Gastrocnemius medialis (tissue), 4 donors: ENCODE data around the gene PBX1. TPM values are rescaled to one million over a fixed set of nuclear protein-coding genes. Genes with fewer than 3 reads are reported as not detected.

Experiments
- ATAC-seq, 2 donors: fragments of 150-250 bp; one replicate each; pipeline ENCODE4 v1.9.1; 2016
- DNase-seq, 2 donors: peaks; one replicate each; pipeline ENCODE4 v3.0.0-alpha.2; 2019
- H3K27ac ChIP-seq, 4 donors: fragments of 200-600 bp; sonication (generic); 1 replicate in 1 of 4; 2 replicates in 3 of 4; pipeline ENCODE4 v1.5.1; 2016 to 2018; ENCODE audit warnings: mild to moderate bottlenecking in 2 of 4, moderate library complexity in 1 of 4
- H3K27me3 ChIP-seq, 3 donors: fragments of 200-600 bp; sonication (generic) in 2 of 3; 1 replicate in 1 of 3; 2 replicates in 2 of 3; pipeline versions ENCODE4 v1.5.1 to v1.6.0; 2016 to 2019; ENCODE audit warnings: mild to moderate bottlenecking in 1 of 3, moderate library complexity in 1 of 3
- H3K36me3 ChIP-seq, 2 donors: fragments of 200-600 bp; sonication (generic) in 1 of 2; one replicate each; pipeline ENCODE4 v1.5.1; 2017 to 2018
- H3K4me1 ChIP-seq, 2 donors: fragments of 200-600 bp; sonication (generic) in 1 of 2; one replicate each; pipeline ENCODE4 v1.5.1; 2016 to 2017; ENCODE audit warnings: mild to moderate bottlenecking in 2 of 2
- H3K4me3 ChIP-seq, 4 donors: fragments of 200-600 bp; sonication (generic) in 3 of 4; 1 replicate in 1 of 4; 2 replicates in 3 of 4; pipeline ENCODE4 v1.5.1; 2016 to 2019; ENCODE audit warnings: mild to moderate bottlenecking in 2 of 4
- H3K9me3 ChIP-seq, 3 donors: fragments of 200-600 bp; sonication (generic) in 2 of 3; 1 replicate in 1 of 3; 2 replicates in 2 of 3; pipeline ENCODE4 v1.5.1; 2016 to 2019
- CTCF ChIP-seq, 5 experiments: fragments of 450-650 bp in 3 of 5; fragments of 200-600 bp in 2 of 5; sonication (generic) in 2 of 5; IDR thresholded peaks in 4 of 5; conservative IDR thresholded peaks in 1 of 5; 1 replicate in 4 of 5; 2 replicates in 1 of 5; pipeline ENCODE4 v1.5.1; 2016 to 2019; ENCODE audit warnings: antibody characterized with exemption in 5 of 5, mild to moderate bottlenecking in 3 of 5, moderate library complexity in 3 of 5
- POLR2A ChIP-seq, 2 donors: fragments of 450-650 bp; IDR thresholded peaks; one replicate each; pipeline ENCODE4 v1.6.1; 2017; ENCODE audit warnings: antibody characterized with exemption in 2 of 2, mild to moderate bottlenecking in 2 of 2, moderate library complexity in 2 of 2
- in situ Hi-C, 4 donors: fragments of 200-750 bp; cut with MboI; loops; one replicate each; pipeline versions ENCODE4 v1.15.0 to v1.8.0; 2017; ENCODE audit warnings: low sequenced_read_pairs in 4 of 4
- intact Hi-C: fragments of 100-400 bp; cut with DNase I; formaldehyde crosslinking; loops from one replicate; pipeline ENCODE4 v1.15.1; 2023; ENCODE audit warnings: low total_unique reads
- total RNA-seq, 4 donors: library from RNA; depleted of rRNA; stranded (reverse); fragments of >200 nt; gene quantifications; one replicate each; pipeline versions ENCODE4 v1.1.0 to v1.2.3, GENCODE V29; 2016

Gene PBX1
- total RNA-seq, 4 donors from 2014 or later = 21.7 to 36.5 (median 29.0) TPM

DNA sequence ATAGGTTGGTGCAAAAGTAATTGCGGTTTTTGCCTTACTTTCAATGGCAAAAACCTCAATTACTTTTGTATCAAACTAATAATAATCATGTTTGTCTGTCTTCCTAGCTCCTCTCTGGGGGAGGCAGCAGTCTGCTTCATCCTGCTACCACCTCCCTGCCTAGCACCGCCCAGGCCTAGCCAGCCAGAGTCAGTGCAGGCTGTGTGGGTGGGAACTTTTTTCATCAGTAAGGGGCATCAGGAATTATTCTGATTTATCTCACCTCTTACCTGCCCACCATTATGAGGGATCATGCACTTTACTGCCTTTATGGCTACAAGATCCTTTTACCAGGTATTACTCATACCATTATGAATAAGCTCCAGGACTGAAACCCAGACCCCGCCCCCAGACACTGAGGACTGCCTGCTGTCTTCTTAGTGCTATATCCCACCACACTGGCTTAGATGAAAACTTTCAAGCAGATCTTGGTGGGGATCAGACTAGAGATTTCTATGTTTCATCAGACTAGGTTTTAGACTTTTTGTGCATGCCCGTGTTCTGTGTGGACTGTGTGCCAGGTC, 116.4 kb downstream of the PBX1 start:
- no peak overlapping the region for H3K4me3 ChIP-seq
- intact Hi-C loops (no loop called here), in situ Hi-C loops (loop anchor here in 1 of 4 donors (25.0 kb wide), 1 partner anchor 112 kb away; no protein-coding TSS in a partner anchor)
- H3K27me3 ChIP-seq = no peaks in the 10 kb centered on the region
- peaks cover 46 to 57% of the 10 kb centered on the region in 2 donors for H3K4me1 ChIP-seq
- DNase-seq = no peak
- H3K9me3 ChIP-seq = no peaks in the 10 kb centered on the region
- ATAC-seq = no peak
- no peaks in the 10 kb centered on the region for H3K36me3 ChIP-seq
- peak overlapping the region; percentile 76 to 92 (median 80) for H3K27ac ChIP-seq
- TF ChIP-seq CTCF (IDR thresholded peaks at IDR 0.05 in 4 of 5, conservative IDR thresholded peaks at IDR 0.05 in 1 of 5) (no peak), POLR2A (IDR thresholded peaks at IDR 0.05) (no peak)

- TF ChIP-seq POLR2A (IDR thresholded peaks at IDR 0.05) (no peak), CTCF (IDR thresholded peaks at IDR 0.05 in 4 of 5, conservative IDR thresholded peaks at IDR 0.05 in 1 of 5) (no peak)
- DNase-seq = no peak
- Histone ChIP-seq H3K4me3 (no peak overlapping the region), H3K27me3 (no peaks in the 10 kb centered on the region), H3K27ac (peak overlapping the region in 1 of 4 donors; percentile 1), H3K36me3 (no peaks in the 10 kb centered on the region), H3K9me3 (no peaks in the 10 kb centered on the region), H3K4me1 (peaks cover 33 to 55% of the 10 kb centered on the region in 2 donors)
- in situ Hi-C loops (loop anchor here in 1 of 4 donors (25.0 kb wide), 1 partner anchor 109 kb away; no protein-coding TSS in a partner anchor), intact Hi-C loops (no loop called here)
- no peak for ATAC-seq
Measured at GRCh38 chr1:164678136-164678700, 119.2 kb downstream of the PBX1 start.

- Histone ChIP-seq H3K4me1 (peaks cover 0 to 35% of the 10 kb centered on the region in 2 donors), H3K27me3 (no peaks in the 10 kb centered on the region), H3K27ac (no peak overlapping the region), H3K36me3 (no peaks in the 10 kb centered on the region), H3K9me3 (no peaks in the 10 kb centered on the region), H3K4me3 (no peak overlapping the region)
- TF ChIP-seq POLR2A (IDR thresholded peaks at IDR 0.05) = no peak
- no peak for TF ChIP-seq CTCF (IDR thresholded peaks at IDR 0.05 in 4 of 5, conservative IDR thresholded peaks at IDR 0.05 in 1 of 5)
- intact Hi-C loops (no loop called here), in situ Hi-C loops (loop anchor here in 1 of 4 donors (25.0 kb wide), 1 partner anchor 105 kb away; no protein-coding TSS in a partner anchor)
- ATAC-seq = no peak
- DNase-seq = no peak
Measured at GRCh38 chr1:164682570-164682969, 123.6 kb downstream of the PBX1 start.

GRCh38 chr1:164683235-164683634, 124.3 kb downstream of the PBX1 start:
- TF ChIP-seq POLR2A (IDR thresholded peaks at IDR 0.05) = no peak
- no peak for TF ChIP-seq CTCF (IDR thresholded peaks at IDR 0.05 in 4 of 5, conservative IDR thresholded peaks at IDR 0.05 in 1 of 5)
- Histone ChIP-seq H3K9me3 (no peaks in the 10 kb centered on the region), H3K27ac (peak overlapping the region in 2 of 4 donors; percentile 20 to 35), H3K36me3 (no peaks in the 10 kb centered on the region), H3K4me1 (peaks cover 0 to 35% of the 10 kb centered on the region in 2 donors), H3K27me3 (no peaks in the 10 kb centered on the region), H3K4me3 (no peak overlapping the region)
- intact Hi-C loops = no loop called here
- in situ Hi-C loops = loop anchor here in 1 of 4 donors (25.0 kb wide), 1 partner anchor 104 kb away; no protein-coding TSS in a partner anchor
- DNase-seq = no peak
- peak; percentile 47 to 74 for ATAC-seq
